PC-3 (cell line): Measurements from ENCODE around the gene NOP14. TPM values are rescaled to one million over a fixed set of nuclear protein-coding genes. Genes with fewer than 3 reads are reported as not detected.

Experiments used
- ATAC-seq: fragments of 200-7000 bp; cut with Tn5 transposase; 2 replicates; pipeline ENCODE4 v1.9.1; 2020; ENCODE audit warnings: mild to moderate bottlenecking, moderate library complexity
- BruUV-seq: library from RNA; stranded (reverse); fragments of 400-500 nt; replicated peaks from 2 replicates; lab custom pipeline; 2021; lab: Mats Ljungman, UMichigan
- CTCF ChIA-PET: fragments of 300-600 bp; sonication (Branson Sonifier 250); formaldehyde crosslinking; loops from one replicate; lab custom pipeline; 2022; ENCODE audit warnings: antibody characterized with exemption; lab: Charles Lee
- POLR2A ChIA-PET: fragments of 300-600 bp; sonication (Branson Sonifier 250); formaldehyde crosslinking; loops from one replicate; lab custom pipeline; 2022; ENCODE audit warnings: antibody characterized with exemption; ENCODE audit not compliant: unreplicated experiment; lab: Charles Lee
- DNase-seq: peaks from one replicate; pipeline ENCODE4 v3.0.0-alpha.2; 2015
- H2AFZ ChIP-seq: fragments of 300-600 bp; sonication (generic); 2 replicates; pipeline ENCODE4 v1.6.0; 2016; ENCODE audit warnings: antibody characterized with exemption, low read length
- H3F3A ChIP-seq: fragments of 300-600 bp; sonication (generic); one replicate; pipeline ENCODE4 v1.6.0; 2017; ENCODE audit warnings: antibody characterized with exemption, low read length, control low read depth, mild to moderate bottlenecking; ENCODE audit not compliant: unreplicated experiment
- H3K27ac ChIP-seq: fragments of 300-600 bp; sonication (generic); 2 replicates; pipeline ENCODE4 v1.5.1; 2016; ENCODE audit warnings: mild to moderate bottlenecking, low read length
- H3K27me3 ChIP-seq: fragments of 300-600 bp; sonication (generic); 2 replicates; pipeline ENCODE4 v1.6.1; 2016; ENCODE audit warnings: low read length, mixed read lengths
- H3K36me3 ChIP-seq: fragments of 300-600 bp; sonication (generic); 2 replicates; pipeline ENCODE4 v1.6.1; 2016; ENCODE audit warnings: low read depth, mixed run types, low read length, mixed read lengths
- H3K4me1 ChIP-seq: fragments of 300-600 bp; sonication (generic); 2 replicates; pipeline ENCODE4 v1.5.1; 2016; ENCODE audit warnings: low read length; ENCODE audit not compliant: insufficient read depth
- H3K4me2 ChIP-seq: fragments of 300-600 bp; sonication (generic); 2 replicates; pipeline ENCODE4 v1.6.0; 2016; ENCODE audit warnings: low read length
- H3K4me3 ChIP-seq: fragments of 300-600 bp; sonication (generic); 2 replicates; pipeline ENCODE4 v1.5.1; 2016; ENCODE audit warnings: mild to moderate bottlenecking, low read length, mixed read lengths
- H3K79me2 ChIP-seq: fragments of 300-600 bp; sonication (generic); 2 replicates; pipeline ENCODE4 v1.6.1; 2017; ENCODE audit warnings: low read length, mixed read lengths
- H3K9ac ChIP-seq: fragments of 300-600 bp; sonication (generic); 2 replicates; pipeline ENCODE4 v1.6.0; 2016; ENCODE audit warnings: mild to moderate bottlenecking, low read length
- H3K9me2 ChIP-seq: fragments of 300-600 bp; sonication (generic); replicated peaks from 2 replicates; pipeline ENCODE4 v1.6.1; 2016; ENCODE audit warnings: mixed run types, low read length, mixed read lengths
- H3K9me3 ChIP-seq: fragments of 300-600 bp; sonication (generic); 2 replicates; pipeline ENCODE4 v1.6.1; 2016; ENCODE audit warnings: low read length, mixed read lengths
- H4K20me1 ChIP-seq: fragments of 300-600 bp; sonication (generic); 2 replicates; pipeline ENCODE4 v1.6.1; 2016; ENCODE audit warnings: low read length, mixed read lengths
- CTCF ChIP-seq: fragments of 300-600 bp; sonication (generic); conservative IDR thresholded peaks from 2 replicates; pipeline ENCODE4 v1.5.1; 2017; ENCODE audit warnings: antibody characterized with exemption, low read depth, mild to moderate bottlenecking, low read length
- EZH2 ChIP-seq: fragments of 300-600 bp; sonication (generic); IDR thresholded peaks from one replicate; pipeline ENCODE4 v1.6.1; 2017; ENCODE audit warnings: antibody characterized with exemption, mild to moderate bottlenecking, low read length; ENCODE audit not compliant: unreplicated experiment
- EZH2phosphoT487 ChIP-seq: fragments of 300-600 bp; sonication (generic); IDR thresholded peaks from 2 replicates; pipeline ENCODE4 v1.6.1; 2018; ENCODE audit warnings: mild to moderate bottlenecking, antibody characterized with exemption, low read length, borderline replicate concordance
- intact Hi-C: fragments of 100-400 bp; cut with micrococcal nuclease; formaldehyde crosslinking; loops from 2 replicates; pipeline ENCODE4 v1.9.0; 2023
- total RNA-seq: library from RNA; depleted of rRNA; stranded (reverse); fragments of >200 nt; gene quantifications from 2 replicates; pipeline ENCODE4 v1.2.3, GENCODE V29; 2014

NOP14 gene
- total RNA-seq, 1 experiment from 2014 or later = 26.0 TPM

- Histone ChIP-seq H3K9ac (peak overlapping the region; percentile 76), H3K36me3 (peaks cover 5% of the 10 kb centered on the region; the same call in 1 of the 2 replicates), H3K4me2 (peak overlapping the region; percentile 97), H3K4me3 (peak overlapping the region; percentile 77), H3K79me2 (peaks cover 23% of the 10 kb centered on the region), H3F3A (peaks cover 5% of the 10 kb centered on the region), H3K9me2 (no peaks in the 10 kb centered on the region), H2AFZ (0 out of 2 replicates have a peak overlapping the region, but pooled peaks have one; percentile 26), H3K27ac (no peak overlapping the region), H3K4me1 (peaks cover 36% of the 10 kb centered on the region), H4K20me1 (peaks cover 2% of the 10 kb centered on the region; the same call in 1 of the 2 replicates), H3K27me3 (no peaks in the 10 kb centered on the region), H3K9me3 (no peaks in the 10 kb centered on the region)
- no TSS peak for BruUV-seq
- POLR2A ChIA-PET = no interaction called here
- TF ChIP-seq EZH2 = no peak
- no peak for TF ChIP-seq EZH2phosphoT487
- no peak for TF ChIP-seq CTCF
- DNase-seq = no peak
- ATAC-seq = no peak
- CTCF ChIA-PET = no interaction called here
- intact Hi-C loops = loop anchor here (2.0 kb wide), 1 partner anchor 168 kb away; no protein-coding TSS in a partner anchor
Observed at GRCh38 chr4:2932951-2933565, 30.1 kb downstream of the NOP14 start.

GRCh38 chr4:2932321-2932950 lies 30.8 kb downstream of the NOP14 start:
- TF ChIP-seq EZH2phosphoT487 (no peak), CTCF (no peak), EZH2 (no peak)
- no TSS peak for BruUV-seq
- H3K9me2 ChIP-seq = no peaks in the 10 kb centered on the region
- H3K9ac ChIP-seq = no peak overlapping the region
- no peaks in the 10 kb centered on the region for H3K9me3 ChIP-seq
- peaks cover 2% of the 10 kb centered on the region; the same call in 1 of the 2 replicates for H4K20me1 ChIP-seq
- ChIA-PET POLR2A (no interaction called here), CTCF (no interaction called here)
- H3F3A ChIP-seq = peaks cover 5% of the 10 kb centered on the region
- intact Hi-C loops = loop anchor here (2.0 kb wide), 1 partner anchor 168 kb away; no protein-coding TSS in a partner anchor
- H3K27ac ChIP-seq = no peak overlapping the region
- H3K36me3 ChIP-seq = no peaks in the 10 kb centered on the region; the same call in 1 of the 2 replicates
- ATAC-seq (no peak), DNase-seq (no peak)
- H3K4me1 ChIP-seq = peaks cover 30% of the 10 kb centered on the region
- no peak overlapping the region for H2AFZ ChIP-seq
- peaks cover 23% of the 10 kb centered on the region for H3K79me2 ChIP-seq
- H3K4me2 ChIP-seq = peak overlapping the region; percentile 97
- H3K4me3 ChIP-seq = peak overlapping the region; percentile 77; the same call in 1 of the 2 replicates
- no peaks in the 10 kb centered on the region for H3K27me3 ChIP-seq
